Measurements from ENCODE around the gene CAMK2D.
A peak's percentile ranks its signal among the peaks of the same experiment; 100 is the strongest.

CAMK2D gene

DNA sequence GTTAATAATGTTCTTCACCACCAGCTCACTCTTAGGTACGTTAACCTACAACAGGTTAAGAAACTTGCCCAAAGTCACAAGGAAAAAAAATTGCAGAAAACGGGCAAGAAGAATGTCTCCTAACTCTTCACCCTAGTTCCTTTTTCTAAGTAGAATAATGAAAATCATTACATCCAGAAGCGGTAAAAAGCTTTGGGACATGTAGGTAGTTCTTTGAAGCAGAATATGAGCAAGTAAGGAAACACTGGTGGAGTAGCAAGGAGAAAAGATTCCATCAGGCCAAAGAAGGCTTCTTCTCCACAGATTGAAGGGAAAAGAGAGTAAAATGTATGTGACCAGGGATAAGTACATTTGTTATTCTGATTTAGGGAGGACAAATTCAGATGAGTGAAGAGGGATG is 4.1 kb downstream of the CAMK2D start:
- TF ChIP-seq FOXP2 (optimal IDR thresholded peaks at IDR 0.05; ENCODE audit: borderline replicate concordance, extremely low read depth, extremely low read length, insufficient read depth) (no peak), TAF1 (IDR thresholded peaks at IDR 0.05; ENCODE audit: borderline replicate concordance, insufficient read depth, low read length) (no peak)
- TF ChIP-seq, protein P1, sequence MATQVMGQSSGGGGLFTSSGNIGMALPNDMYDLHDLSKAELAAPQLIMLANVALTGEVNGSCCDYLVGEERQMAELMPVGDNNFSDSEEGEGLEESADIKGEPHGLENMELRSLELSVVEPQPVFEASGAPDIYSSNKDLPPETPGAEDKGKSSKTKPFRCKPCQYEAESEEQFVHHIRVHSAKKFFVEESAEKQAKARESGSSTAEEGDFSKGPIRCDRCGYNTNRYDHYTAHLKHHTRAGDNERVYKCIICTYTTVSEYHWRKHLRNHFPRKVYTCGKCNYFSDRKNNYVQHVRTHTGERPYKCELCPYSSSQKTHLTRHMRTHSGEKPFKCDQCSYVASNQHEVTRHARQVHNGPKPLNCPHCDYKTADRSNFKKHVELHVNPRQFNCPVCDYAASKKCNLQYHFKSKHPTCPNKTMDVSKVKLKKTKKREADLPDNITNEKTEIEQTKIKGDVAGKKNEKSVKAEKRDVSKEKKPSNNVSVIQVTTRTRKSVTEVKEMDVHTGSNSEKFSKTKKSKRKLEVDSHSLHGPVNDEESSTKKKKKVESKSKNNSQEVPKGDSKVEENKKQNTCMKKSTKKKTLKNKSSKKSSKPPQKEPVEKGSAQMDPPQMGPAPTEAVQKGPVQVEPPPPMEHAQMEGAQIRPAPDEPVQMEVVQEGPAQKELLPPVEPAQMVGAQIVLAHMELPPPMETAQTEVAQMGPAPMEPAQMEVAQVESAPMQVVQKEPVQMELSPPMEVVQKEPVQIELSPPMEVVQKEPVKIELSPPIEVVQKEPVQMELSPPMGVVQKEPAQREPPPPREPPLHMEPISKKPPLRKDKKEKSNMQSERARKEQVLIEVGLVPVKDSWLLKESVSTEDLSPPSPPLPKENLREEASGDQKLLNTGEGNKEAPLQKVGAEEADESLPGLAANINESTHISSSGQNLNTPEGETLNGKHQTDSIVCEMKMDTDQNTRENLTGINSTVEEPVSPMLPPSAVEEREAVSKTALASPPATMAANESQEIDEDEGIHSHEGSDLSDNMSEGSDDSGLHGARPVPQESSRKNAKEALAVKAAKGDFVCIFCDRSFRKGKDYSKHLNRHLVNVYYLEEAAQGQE (IDR thresholded peaks at IDR 0.05; ENCODE audit: insufficient read depth in 1 of 2, low read depth in 2 of 2, low read length in 2 of 2): no peak

GRCh38 chr4:113756005-113756410 is 5.5 kb downstream of the CAMK2D start:
- TF ChIP-seq SIN3A (IDR thresholded peaks at IDR 0.05; ENCODE audit: borderline replicate concordance, insufficient read depth, low read length) (0 out of 2 replicates have a peak, but pooled peaks have one; percentile 59), POLR2AphosphoS5 (IDR thresholded peaks at IDR 0.05; ENCODE audit: low read depth, low read length) (no peak)

GRCh38 chr4:113750734-113751133 is 10.8 kb downstream of the CAMK2D start:
- no peak for TF ChIP-seq FOXP2 (optimal IDR thresholded peaks at IDR 0.05; ENCODE audit: borderline replicate concordance, extremely low read depth, extremely low read length, insufficient read depth)
- TF ChIP-seq SIN3A (IDR thresholded peaks at IDR 0.05; ENCODE audit: borderline replicate concordance, insufficient read depth, low read length): no peak
- TF ChIP-seq POLR2AphosphoS5 (IDR thresholded peaks at IDR 0.05; ENCODE audit: low read depth, low read length): no peak
- TF ChIP-seq, protein P1 (IDR thresholded peaks at IDR 0.05; ENCODE audit: insufficient read depth in 1 of 2, low read depth in 2 of 2, low read length in 2 of 2): no peak
- TF ChIP-seq TAF1 (IDR thresholded peaks at IDR 0.05; ENCODE audit: borderline replicate concordance, insufficient read depth, low read length): no peak

- TF ChIP-seq FOXP2 (optimal IDR thresholded peaks at IDR 0.05; ENCODE audit: borderline replicate concordance, extremely low read depth, extremely low read length, insufficient read depth) (no peak), TAF1 (IDR thresholded peaks at IDR 0.05; ENCODE audit: borderline replicate concordance, insufficient read depth, low read length) (no peak), POLR2AphosphoS5 (IDR thresholded peaks at IDR 0.05; ENCODE audit: low read depth, low read length) (no peak), SIN3A (IDR thresholded peaks at IDR 0.05; ENCODE audit: borderline replicate concordance, insufficient read depth, low read length) (no peak)
- TF ChIP-seq, protein P1 (IDR thresholded peaks at IDR 0.05; ENCODE audit: insufficient read depth in 1 of 2, low read depth in 2 of 2, low read length in 2 of 2): no peak
Observed at GRCh38 chr4:113750296-113750695, 11.2 kb downstream of the CAMK2D start.

DNA sequence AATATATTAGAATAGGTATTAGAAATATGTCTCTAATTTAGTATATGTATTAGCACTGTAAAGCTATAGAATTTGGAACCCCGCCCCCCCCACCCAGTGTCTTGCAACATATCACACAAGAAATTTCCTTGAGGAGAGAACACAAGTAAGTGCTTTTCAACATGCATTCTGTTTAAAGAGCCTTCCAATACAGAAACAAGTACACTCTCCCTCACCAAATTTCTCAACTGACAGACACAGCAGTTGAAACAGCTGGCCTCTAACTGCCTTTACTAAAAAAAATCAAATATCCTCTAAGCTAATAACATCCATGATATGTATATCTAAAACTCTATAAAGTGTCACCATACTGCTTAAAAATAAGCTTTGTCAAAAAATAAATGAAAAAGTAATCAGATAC is 12.4 kb downstream of the CAMK2D start:
- no peak for TF ChIP-seq TAF1 (IDR thresholded peaks at IDR 0.05; ENCODE audit: borderline replicate concordance, insufficient read depth, low read length)
- TF ChIP-seq, protein P1 (IDR thresholded peaks at IDR 0.05; ENCODE audit: insufficient read depth in 1 of 2, low read depth in 2 of 2, low read length in 2 of 2): no peak
- no peak for TF ChIP-seq FOXP2 (optimal IDR thresholded peaks at IDR 0.05; ENCODE audit: borderline replicate concordance, extremely low read depth, extremely low read length, insufficient read depth)
- no peak for TF ChIP-seq POLR2AphosphoS5 (IDR thresholded peaks at IDR 0.05; ENCODE audit: low read depth, low read length)
- TF ChIP-seq SIN3A (IDR thresholded peaks at IDR 0.05; ENCODE audit: borderline replicate concordance, insufficient read depth, low read length): no peak

Data from PFSK-1 (cell line).